Measurements from ENCODE around the gene DRD2. TPM values are rescaled to one million over a fixed set of nuclear protein-coding genes. Genes with fewer than 3 reads are reported as not detected.

Gene DRD2
- total and polyA plus RNA-seq, 4 donors, result not detected

- no peaks in the 10 kb centered on the region for H3K36me3 ChIP-seq (ENCODE audit: control insufficient read depth in 4 of 4, insufficient read depth in 3 of 4, low read depth in 1 of 4, low read length in 3 of 4)
- no peaks in the 10 kb centered on the region for H3K4me1 ChIP-seq (ENCODE audit: control insufficient read depth in 4 of 4, insufficient read depth in 4 of 4, low read length in 3 of 4)
- TF ChIP-seq, protein P1, sequence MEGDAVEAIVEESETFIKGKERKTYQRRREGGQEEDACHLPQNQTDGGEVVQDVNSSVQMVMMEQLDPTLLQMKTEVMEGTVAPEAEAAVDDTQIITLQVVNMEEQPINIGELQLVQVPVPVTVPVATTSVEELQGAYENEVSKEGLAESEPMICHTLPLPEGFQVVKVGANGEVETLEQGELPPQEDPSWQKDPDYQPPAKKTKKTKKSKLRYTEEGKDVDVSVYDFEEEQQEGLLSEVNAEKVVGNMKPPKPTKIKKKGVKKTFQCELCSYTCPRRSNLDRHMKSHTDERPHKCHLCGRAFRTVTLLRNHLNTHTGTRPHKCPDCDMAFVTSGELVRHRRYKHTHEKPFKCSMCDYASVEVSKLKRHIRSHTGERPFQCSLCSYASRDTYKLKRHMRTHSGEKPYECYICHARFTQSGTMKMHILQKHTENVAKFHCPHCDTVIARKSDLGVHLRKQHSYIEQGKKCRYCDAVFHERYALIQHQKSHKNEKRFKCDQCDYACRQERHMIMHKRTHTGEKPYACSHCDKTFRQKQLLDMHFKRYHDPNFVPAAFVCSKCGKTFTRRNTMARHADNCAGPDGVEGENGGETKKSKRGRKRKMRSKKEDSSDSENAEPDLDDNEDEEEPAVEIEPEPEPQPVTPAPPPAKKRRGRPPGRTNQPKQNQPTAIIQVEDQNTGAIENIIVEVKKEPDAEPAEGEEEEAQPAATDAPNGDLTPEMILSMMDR (IDR thresholded peaks at IDR 0.05; ENCODE audit: low read depth, low read length, missing input control), result no peak
- TF ChIP-seq HNF4A (conservative IDR thresholded peaks at IDR 0.05) (no peak), NR2F2 (IDR thresholded peaks at IDR 0.05) (no peak), HNF4G (IDR thresholded peaks at IDR 0.05) (no peak), FOXA2 (IDR thresholded peaks at IDR 0.05) (no peak), SP1 (IDR thresholded peaks at IDR 0.05) (no peak), GABPA (IDR thresholded peaks at IDR 0.05 in 1 of 2, conservative IDR thresholded peaks at IDR 0.05 in 1 of 2) (no peak), RXRA (IDR thresholded peaks at IDR 0.05) (no peak), JUND (IDR thresholded peaks at IDR 0.05) (no peak)
- TF ChIP-seq, protein P2, sequence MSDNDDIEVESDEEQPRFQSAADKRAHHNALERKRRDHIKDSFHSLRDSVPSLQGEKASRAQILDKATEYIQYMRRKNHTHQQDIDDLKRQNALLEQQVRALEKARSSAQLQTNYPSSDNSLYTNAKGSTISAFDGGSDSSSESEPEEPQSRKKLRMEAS (IDR thresholded peaks at IDR 0.05), result no peak
- TF ChIP-seq, protein P3, sequence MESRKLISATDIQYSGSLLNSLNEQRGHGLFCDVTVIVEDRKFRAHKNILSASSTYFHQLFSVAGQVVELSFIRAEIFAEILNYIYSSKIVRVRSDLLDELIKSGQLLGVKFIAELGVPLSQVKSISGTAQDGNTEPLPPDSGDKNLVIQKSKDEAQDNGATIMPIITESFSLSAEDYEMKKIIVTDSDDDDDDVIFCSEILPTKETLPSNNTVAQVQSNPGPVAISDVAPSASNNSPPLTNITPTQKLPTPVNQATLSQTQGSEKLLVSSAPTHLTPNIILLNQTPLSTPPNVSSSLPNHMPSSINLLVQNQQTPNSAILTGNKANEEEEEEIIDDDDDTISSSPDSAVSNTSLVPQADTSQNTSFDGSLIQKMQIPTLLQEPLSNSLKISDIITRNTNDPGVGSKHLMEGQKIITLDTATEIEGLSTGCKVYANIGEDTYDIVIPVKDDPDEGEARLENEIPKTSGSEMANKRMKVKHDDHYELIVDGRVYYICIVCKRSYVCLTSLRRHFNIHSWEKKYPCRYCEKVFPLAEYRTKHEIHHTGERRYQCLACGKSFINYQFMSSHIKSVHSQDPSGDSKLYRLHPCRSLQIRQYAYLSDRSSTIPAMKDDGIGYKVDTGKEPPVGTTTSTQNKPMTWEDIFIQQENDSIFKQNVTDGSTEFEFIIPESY (IDR thresholded peaks at IDR 0.05), result no peak
- TF ChIP-seq, protein P4, sequence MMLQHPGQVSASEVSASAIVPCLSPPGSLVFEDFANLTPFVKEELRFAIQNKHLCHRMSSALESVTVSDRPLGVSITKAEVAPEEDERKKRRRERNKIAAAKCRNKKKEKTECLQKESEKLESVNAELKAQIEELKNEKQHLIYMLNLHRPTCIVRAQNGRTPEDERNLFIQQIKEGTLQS (IDR thresholded peaks at IDR 0.05), result no peak
- no peaks in the 10 kb centered on the region for H3K27me3 ChIP-seq (ENCODE audit: control insufficient read depth in 4 of 4, insufficient read depth in 4 of 4, low read length in 3 of 4)
- H3K4me3 ChIP-seq (ENCODE audit: low read depth in 1 of 3, low read length in 3 of 3), result no peak overlapping the region
- no peak overlapping the region for H3K27ac ChIP-seq (ENCODE audit: low read depth in 1 of 2, low read length in 2 of 2)
- no peaks in the 10 kb centered on the region for H3K9me3 ChIP-seq (ENCODE audit: control insufficient read depth in 4 of 4, low read length in 3 of 4)
- no peak overlapping the region for H3K9ac ChIP-seq (ENCODE audit: low read depth in 1 of 2, low read length in 2 of 2)
- 66% methylated on average over 6 of the region's 6 CpGs for WGBS
- no peak for DNase-seq (ENCODE audit: low spot score)
These were observed 38.4 kb downstream of the DRD2 start for GRCh38 chr11:113436672-113437252.

- H3K36me3 ChIP-seq (ENCODE audit: control insufficient read depth in 4 of 4, insufficient read depth in 3 of 4, low read depth in 1 of 4, low read length in 3 of 4), result no peaks in the 10 kb centered on the region
- 88% methylated on average over 8 of the region's 8 CpGs for WGBS
These were observed 39.8 kb downstream of the DRD2 start for GRCh38 chr11:113435190-113435968.

More at GRCh38 chr11:113435190-113435968, 39.8 kb downstream of the DRD2 start:
- Histone ChIP-seq H3K9me3 (ENCODE audit: control insufficient read depth in 4 of 4, low read length in 3 of 4) (no peaks in the 10 kb centered on the region), H3K27ac (ENCODE audit: low read depth in 1 of 2, low read length in 2 of 2) (no peak overlapping the region), H3K4me3 (ENCODE audit: low read depth in 1 of 3, low read length in 3 of 3) (no peak overlapping the region), H3K9ac (ENCODE audit: low read depth in 1 of 2, low read length in 2 of 2) (no peak overlapping the region), H3K27me3 (ENCODE audit: control insufficient read depth in 4 of 4, insufficient read depth in 4 of 4, low read length in 3 of 4) (no peaks in the 10 kb centered on the region), H3K4me1 (ENCODE audit: control insufficient read depth in 4 of 4, insufficient read depth in 4 of 4, low read length in 3 of 4) (no peaks in the 10 kb centered on the region)
- TF ChIP-seq HNF4A (conservative IDR thresholded peaks at IDR 0.05), result no peak
- TF ChIP-seq HNF4G (IDR thresholded peaks at IDR 0.05), result no peak
- TF ChIP-seq, protein P1 (IDR thresholded peaks at IDR 0.05; ENCODE audit: low read depth, low read length, missing input control), result no peak
- TF ChIP-seq, protein P3 (IDR thresholded peaks at IDR 0.05), result no peak
- TF ChIP-seq YY1 (IDR thresholded peaks at IDR 0.05), result no peak
- TF ChIP-seq, protein P4 (IDR thresholded peaks at IDR 0.05), result no peak
- no peak for TF ChIP-seq TAF1 (conservative IDR thresholded peaks at IDR 0.05)
- TF ChIP-seq JUND (IDR thresholded peaks at IDR 0.05), result no peak
- TF ChIP-seq, protein P2 (IDR thresholded peaks at IDR 0.05), result no peak
- no peak for TF ChIP-seq NR2F2 (IDR thresholded peaks at IDR 0.05)
- no peak for TF ChIP-seq GABPA (IDR thresholded peaks at IDR 0.05 in 1 of 2, conservative IDR thresholded peaks at IDR 0.05 in 1 of 2)
- DNase-seq (ENCODE audit: low spot score), result no peak
